UCSD-AML1 (cell line): ENCODE data around the gene RIMKLB.

Experiments used
- DNase-seq: peaks from one replicate; lab custom pipeline; 2025; ENCODE audit not compliant: unreplicated experiment; lab: John Stamatoyannopoulos, UW

The RIMKLB gene, protein sequence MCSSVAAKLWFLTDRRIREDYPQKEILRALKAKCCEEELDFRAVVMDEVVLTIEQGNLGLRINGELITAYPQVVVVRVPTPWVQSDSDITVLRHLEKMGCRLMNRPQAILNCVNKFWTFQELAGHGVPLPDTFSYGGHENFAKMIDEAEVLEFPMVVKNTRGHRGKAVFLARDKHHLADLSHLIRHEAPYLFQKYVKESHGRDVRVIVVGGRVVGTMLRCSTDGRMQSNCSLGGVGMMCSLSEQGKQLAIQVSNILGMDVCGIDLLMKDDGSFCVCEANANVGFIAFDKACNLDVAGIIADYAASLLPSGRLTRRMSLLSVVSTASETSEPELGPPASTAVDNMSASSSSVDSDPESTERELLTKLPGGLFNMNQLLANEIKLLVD

DNA sequence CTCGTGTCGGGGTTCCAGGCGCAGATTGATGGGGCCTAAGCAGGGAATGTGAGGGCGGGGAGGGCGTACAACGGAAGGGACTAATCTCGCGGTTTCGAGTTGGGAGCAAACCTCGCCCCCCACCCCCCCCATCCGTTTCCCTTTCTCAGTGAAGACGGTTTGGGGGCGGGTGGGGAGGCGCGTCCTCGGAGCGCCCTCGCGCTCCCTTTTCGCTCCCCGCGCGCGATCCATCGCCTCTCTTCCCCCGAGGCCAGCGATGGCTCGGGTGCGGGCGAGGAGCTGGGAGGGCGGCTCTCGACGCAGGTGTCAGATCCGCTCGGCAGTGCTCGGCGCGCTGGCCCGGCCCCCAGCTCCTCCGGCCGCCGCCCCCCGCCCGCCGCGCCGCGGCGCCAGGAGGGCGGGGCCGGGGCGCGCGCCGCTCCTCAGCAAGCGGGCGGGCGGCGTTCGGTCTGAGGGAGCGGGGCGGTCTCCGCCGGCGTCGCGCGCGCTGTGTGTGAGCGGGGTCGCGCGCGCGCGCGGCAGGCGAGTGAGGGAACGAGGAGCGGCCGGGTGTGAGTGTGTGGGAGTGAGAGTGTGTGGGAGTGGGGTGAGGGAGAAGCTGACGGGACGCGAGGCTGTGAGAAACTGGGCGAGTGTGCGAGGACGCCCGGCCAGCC is at the start of gene RIMKLB:
Gene RIMKLB, plus strand, starts transcription at position 516 of the 656 bp plus-strand sequence. CDS start 15,876 bp downstream, outside the sequence.
- DNase-seq, result peak; percentile 86

DNA sequence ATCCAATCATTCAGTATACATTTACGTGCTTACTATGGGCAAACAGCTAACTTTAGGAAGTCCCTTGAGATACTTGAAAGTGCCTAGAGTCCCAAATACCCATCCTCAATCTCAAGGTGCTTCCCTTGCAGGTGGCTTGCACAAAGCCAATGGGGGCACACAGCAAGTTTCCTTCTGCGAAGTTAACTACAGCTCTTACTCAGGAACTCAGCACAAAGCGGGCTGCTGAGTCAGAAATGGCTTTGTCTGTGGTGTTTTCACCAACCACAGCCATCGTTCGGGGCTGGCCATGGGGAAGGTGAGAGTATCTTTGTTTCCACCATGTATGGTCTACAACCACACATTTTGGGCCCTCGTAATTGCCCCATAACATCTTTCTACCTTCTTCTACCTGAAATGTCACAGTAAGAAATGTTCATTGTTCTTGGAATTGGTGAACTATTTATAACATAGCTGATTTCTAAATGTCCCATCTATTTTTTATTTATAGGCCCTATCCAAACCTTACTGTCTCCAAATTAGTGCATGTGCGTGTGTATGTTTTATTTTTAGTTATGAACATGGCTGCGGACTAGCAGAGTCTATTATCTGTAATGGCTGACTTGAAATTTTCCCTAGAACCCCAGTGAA is 49.1 kb upstream of the RIMKLB start:
- DNase-seq, result no peak

DNA sequence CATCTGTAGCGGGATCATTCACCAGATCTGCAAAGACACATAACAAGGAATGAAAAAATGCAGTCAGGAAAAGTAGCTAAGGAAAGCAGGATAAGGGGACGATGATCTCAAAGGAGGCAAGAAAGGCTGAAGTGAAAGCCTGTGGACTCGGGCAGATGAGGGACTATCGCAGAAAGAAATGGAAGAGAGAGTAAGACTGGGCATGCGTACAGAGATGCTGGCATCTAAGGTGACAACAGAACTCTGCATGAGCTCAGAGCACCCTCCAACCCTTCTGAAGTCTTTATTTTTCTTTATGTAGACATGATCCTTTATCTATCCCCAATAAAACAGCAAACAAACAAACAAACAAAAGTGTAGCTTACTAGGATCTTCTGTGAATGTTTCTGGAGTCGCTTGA is 42.4 kb upstream of the RIMKLB start:
- DNase-seq, result no peak

DNA sequence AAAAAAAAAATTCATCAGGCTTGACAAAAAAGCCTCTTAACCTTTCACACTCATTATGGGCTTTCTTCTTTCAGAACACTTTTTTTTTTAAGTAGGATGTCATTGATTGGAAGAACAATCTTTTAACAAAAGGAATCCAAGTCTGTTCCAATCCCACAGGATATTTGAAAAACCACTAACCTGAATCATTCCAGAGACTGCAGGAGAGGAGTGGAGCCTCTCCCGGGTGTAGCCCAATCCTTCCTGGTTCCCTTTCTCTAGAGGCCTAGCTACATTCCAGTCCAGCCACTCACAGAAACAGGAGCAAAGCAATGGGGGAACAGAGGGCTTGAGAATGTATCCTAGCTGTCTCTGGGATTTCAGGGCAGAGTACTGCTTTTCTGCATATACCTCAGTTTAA is 39.4 kb upstream of the RIMKLB start:
- no peak for DNase-seq

DNA sequence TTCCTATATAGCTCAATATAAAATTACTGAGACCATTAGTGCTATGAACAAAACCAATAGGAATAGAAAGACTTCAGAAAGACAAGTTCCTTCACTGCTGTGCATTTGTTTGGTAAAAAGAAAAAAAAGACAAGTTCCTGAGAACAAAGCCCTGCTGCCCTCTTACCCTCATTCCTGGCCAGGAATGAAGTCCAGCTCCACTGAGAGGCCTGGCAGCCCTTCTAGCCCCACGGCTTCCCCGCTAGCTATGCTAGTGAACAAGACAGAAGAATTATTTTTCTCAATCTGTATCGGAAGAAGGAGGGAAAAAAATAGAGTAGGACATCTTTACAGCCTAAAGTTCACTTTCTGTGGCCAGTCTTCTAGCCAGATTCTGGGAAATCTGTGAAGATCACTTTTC is 36.8 kb upstream of the RIMKLB start:
- no peak for DNase-seq

DNA sequence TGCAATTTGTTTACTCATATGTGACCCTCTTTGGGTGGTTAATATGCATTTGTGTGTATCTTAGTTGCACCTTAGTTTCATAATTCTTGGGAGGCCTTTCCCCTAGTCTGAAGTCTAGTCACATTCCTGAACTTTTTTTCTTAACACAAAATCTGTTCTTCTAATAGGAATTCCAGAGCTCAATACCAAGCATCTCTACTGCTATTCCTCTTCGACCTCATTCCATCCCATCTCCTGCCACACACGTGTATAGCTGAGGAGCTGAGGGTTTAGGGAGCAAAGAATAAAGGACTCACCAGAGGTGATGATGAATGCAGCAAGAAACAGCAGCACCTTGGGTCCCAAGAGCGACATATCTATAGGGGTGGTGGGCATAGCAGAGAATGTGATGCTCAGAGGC is 36.0 kb upstream of the RIMKLB start:
- DNase-seq, result no peak

DNA sequence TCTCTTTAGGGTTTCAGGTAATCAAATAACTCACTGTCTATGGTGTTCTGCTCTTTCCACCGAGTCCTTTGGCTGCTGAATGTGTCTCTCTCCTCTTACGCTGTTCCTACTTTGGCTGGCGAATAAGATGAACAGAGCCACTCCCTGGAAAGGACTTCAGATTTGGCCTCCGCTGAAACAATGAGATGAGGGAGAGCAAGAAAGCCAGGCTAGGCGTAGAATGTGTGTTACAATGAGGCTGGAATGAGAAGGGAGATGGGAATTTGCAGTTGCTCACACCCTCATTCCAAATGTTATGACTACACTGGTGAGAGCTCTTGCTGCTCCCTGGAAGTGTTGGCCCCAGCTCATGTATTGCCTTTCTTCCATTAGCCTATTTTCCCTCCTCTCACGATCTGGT is 35.2 kb upstream of the RIMKLB start, which contains the start of gene MFAP5:
Gene MFAP5, minus strand, starts transcription at position 234 of the 400 bp plus-strand sequence. CDS start 722 bp downstream, outside the sequence.
- DNase-seq, result no peak

DNA sequence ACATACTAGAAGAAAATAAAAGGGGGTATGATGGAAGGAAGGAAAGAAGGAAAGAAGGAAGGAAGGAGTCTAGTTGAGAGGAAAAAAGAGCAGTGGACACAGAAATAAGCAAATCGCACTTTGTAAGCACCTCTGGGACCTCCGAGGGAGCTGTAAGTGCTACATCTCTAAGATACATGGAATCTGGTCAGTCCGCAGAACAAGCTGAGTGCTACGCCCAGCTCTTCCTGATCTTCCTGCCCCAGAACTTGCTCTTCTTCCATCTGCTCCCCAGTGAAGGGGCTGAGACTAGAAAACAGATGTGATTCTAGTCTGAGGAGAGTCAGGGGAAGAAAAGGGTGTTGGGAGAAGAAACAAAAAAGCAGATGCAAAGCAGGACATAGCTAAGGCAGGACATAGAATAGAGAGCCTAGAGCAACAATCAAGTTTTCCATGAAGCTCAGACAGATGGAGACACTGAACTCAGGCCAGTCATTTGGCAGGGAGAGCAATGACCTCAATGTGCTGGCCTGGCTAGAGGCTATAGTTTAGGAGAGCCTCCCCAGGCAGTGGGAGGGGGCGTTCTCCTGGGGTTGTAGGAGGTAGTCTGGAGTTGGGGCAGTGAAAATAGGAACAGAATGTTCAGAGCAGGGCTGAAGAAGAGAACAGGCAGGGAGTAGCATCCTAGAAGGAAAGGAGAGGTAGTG is 33.4 kb upstream of the RIMKLB start:
- DNase-seq, result no peak

DNA sequence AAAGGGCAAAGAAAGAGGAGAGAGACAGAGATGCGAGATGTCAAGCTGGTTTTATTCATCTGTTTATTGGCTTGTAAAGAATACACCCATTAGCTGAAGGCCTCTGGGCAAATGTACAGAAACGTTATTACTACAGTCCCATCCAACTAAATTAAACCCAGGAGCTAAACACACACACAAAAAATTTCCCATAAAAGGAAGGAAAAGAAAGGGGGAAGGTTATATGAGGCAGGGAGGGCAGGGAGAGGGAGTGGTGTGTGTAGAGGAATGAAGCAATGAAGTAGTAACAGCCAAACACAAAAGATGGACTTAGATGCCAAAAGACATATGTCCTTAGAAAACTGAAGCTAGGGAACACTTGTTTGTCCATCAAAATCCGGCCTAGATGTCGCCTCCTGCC is 32.0 kb upstream of the RIMKLB start:
- no peak for DNase-seq

DNA sequence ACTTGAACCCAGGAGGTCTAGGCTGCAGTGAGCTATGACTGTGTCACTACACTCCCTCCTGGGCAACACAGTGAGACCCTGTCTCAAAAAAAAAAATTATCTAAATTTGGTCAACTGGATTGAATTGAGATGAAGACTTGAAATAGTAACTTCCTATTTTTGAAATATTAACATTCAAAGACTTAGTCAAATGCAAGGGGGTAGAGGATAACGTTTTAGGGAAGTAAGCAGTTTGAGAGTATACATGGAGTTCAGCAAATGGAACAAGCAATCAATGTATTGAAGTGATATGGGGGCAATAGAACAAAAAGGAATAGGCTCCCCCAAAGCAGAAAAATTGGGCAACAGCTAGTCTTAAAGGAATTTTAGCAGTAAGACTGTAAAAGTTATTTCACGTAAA is 30.5 kb upstream of the RIMKLB start:
- DNase-seq, result no peak

DNA sequence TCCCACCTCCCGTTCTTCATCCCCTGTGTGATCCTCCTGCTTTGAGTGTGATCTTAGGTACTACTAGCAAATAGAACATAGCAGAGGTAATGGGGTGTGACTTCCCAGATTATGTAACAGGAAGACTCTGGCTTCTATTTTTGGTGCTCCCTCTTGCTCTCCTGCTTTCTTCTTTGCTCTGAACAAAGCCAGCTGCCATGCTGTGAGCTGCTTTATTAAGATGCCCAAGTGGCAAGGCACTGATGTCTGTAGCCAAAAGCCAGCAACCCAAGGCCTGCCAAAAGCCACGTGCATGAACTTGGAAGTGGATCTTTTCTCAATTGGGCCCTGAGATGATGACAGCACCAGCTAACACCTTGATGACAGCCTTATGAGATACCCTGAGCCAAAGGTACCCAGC is 29.4 kb upstream of the RIMKLB start:
- DNase-seq, result no peak

DNA sequence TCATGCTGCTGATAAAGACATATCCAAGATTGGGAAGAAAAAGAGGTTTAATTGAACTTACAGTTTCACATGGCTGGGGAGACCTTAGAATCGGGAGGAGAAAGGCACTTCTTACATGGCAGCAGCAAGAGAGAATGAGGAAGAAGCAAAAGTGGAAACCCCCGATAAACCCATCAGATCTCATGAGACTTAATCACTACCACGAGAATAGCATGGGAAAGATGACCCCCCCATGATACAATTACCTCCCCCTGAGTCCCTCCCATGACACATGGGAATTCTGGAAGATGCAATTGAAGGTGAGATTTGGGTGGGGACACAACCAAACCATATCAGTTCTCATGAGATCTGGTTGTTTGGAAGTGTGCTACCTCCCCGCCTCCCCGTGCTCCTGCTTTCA is 25.4 kb upstream of the RIMKLB start:
- DNase-seq, result no peak

DNA sequence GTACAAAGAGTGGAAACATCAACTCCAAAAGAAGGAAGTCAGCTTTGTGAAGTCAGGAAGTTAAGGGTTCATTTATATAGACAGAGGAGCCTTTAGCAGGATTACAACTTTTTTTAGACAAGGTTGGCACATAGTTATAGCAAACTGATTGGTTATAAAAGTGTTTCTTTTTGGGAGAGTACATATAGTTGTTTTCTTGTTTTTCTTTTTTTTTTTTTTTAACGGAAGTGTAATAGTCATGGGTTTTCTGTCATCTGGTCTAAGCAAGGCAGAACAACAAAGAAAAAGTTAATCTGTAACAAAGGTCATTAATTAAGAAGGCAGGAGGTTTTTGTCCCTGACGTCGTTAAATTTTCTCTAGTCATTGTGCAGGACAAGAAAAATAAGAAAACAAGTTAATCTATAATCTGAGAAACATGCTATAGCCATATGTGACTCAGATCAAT is 22.2 kb upstream of the RIMKLB start:
- DNase-seq, result no peak

DNA sequence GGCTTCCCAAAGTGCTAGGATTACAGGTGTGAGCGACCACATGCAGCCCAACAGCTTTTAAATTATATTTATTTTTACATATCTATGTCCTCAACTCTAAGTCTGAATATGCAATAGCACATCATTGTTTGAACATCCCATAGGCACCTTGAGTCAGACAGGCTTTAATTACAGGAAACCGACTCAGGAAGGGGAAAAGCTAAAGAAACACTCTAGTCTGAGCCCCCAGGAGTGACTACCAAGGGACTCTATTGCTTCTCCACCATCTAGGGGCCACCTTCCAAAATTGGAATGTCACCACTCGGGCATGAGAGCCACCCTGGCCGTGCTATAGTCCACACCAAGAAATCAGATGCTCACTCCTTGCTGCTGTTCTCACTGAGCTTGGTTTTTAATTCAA is 21.1 kb upstream of the RIMKLB start:
- no peak for DNase-seq

DNA sequence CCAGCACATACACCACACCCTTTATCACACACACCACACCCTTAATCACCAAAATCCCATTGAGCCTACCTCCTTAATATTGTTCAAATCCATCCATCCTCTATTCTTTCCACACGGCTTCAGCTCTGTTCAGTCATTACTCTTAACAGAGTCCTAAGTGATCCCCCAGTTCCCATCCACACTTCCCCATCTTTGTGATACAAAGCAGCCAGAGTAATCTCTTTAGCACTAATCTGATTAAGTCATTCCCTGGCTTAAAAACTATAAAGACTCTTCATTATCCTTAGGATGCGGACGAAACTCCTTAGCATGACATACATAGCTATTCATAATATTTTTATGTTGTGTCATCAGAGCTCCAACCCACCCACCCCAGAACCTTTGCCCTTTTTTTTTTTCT is 20.4 kb upstream of the RIMKLB start:
- no peak for DNase-seq

DNA sequence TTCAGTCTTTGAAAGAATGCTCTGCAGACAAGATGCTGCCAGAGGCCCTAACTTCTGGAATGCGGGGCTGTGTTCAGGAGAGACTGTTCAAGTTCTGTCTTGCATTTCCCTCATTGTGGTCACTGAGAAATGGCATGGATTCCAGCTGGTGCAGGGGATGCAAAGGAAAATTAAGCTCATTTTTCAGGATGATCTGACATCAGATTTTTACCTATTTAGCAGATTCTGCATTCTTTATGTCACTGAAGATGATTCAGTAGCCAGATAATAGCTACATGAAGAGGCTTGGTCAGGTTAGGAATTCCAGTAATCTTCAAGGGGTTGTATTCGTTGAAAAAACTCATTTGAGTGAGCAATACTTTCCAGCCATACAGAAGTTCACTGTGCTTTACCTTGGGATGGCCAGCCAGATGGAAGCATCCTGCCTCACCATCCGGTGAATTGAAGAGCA is 19.1 kb upstream of the RIMKLB start:
- DNase-seq, result no peak

DNA sequence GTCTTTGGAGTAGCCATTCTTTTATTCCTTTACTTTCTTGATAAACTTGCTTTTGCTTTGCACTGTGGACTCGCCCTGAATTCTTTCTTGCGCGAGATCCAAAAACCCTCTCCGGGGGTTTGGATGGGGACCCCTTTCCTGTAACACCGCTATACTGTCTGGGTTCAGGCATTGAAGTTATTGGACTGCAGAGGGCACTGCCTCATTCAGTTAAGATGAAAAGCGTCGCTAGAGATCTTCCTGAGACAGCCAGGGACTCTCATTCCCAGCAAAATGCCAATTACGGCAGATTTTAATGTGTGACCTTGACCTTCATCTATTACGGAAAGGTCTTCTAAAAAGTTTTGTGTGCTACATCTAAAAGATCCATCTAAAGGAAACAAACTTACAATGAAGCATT is 17.3 kb upstream of the RIMKLB start:
- DNase-seq, result no peak

DNA sequence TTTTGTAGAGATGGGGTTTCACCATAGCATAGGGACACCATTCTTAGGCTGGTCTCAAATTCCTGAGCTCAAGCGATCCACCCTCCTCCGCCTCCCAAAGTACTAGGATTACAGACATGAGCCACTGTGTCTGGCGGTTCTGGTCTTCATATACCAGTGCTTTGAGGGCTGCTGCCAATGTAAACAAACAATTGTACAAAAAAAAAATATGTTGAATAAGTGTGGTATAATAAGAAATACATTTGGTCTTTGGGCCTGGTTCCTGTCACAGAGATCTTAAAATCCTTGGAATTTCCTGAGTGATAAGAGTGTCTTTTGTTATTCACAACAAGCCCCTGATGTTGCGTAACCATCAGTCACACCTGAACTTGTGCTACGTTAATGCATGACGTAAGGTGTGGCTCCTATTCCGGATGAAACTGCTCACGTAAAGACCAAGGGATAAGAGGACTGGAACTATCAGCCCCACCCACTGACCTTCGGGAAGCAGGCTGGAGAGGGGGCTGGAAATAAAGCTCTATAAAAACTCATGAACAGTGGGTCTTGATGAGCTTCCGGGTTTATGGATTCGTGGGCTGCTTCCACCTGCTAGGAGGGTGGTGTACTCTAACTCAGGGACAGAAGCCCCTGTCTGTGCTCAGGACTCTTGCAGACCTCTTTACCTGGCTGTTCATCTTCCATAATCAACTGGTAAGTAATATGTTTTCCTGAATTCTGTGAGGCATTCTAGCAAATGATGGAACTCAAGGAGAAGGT is 16.5 kb upstream of the RIMKLB start:
- DNase-seq, result no peak

DNA sequence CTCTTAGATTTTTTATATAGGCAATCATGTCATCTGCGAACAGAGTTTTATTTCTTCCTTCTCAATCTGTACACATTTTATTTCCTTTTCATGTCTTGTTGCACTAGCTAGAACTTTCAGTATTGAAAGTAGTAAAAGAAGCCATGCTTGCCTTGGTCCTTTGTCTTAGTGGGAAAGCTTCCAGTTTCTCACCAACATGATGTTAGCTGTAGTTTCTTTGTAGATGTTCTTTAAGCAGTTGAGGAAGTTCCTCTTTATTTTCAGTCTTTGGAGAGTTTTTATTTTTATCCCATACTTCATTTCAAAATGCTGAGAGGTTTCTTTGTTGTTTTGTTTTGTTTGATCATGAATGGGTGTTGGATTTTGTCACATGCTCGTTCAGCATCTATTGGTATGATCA is 12.7 kb upstream of the RIMKLB start:
- no peak for DNase-seq

DNA sequence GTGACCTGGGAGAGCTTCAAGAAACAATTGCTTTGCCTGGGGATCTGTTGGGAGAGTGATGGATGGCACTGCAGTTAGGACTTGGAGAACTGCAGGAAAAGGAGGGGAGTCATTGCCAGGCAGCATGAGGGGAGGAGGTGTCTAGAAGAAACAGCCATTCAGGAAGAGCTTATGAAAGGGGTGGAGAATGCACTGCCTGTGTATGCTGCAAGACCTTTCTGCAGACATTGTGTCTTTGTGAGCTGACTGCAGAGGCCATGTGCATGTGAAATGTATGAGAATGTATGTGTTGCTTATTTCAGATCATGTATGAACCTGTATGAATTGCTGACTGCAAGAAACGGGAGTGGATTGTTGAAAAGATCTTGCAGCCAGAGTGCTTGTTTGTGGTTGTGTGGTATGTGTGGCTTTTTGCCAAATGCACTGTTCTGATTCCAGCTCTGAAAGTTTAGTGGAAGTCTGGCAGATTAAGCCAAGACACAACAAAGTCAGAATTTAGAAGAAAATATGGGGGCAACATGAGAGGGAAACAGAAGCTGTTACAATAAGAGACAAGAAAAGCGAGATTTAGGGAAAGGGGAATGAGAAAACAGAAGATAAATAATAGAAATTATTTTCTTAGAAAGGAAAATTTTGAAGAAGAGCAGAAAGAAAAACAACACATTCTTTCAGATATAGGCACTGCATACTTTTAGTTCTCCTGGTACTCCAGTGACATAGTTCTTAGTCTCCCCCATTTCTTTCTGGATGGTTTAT is 9.8 kb upstream of the RIMKLB start:
- DNase-seq, result peak; percentile 23
